ENCODE measurements around the gene ZFAND2B. TPM values are rescaled to one million over a fixed set of nuclear protein-coding genes. Genes with fewer than 3 reads are reported as not detected.
"Not testable (repeated sequence)": the region's sequence is repeated elsewhere in the genome, so short reads cannot be mapped to it uniquely, and the experiment has no call there.

Gene ZFAND2B
- total and polyA plus RNA-seq, 9 donors: 14.3 to 45.6 (median 32.1) TPM

GRCh38 chr2:219197388-219197787, 9.2 kb upstream of the ZFAND2B start:
- Histone ChIP-seq H3K4me1 (ENCODE audit: insufficient read depth) (no peaks in the 10 kb centered on the region), H3K27ac (no peak overlapping the region), H3K36me3 (no peaks in the 10 kb centered on the region), H3K9me3 (no peaks in the 10 kb centered on the region), H3K4me3 (no peak overlapping the region), H3K27me3 (no peaks in the 10 kb centered on the region)
- 78 to 90% (median 88%) methylated on average over 1 of the region's 1 CpG for WGBS, 3 donors
- intact Hi-C loops (cut with DNase I): no loop called here
- DNase-seq: no peak
- TF ChIP-seq CTCF (IDR thresholded peaks at IDR 0.05): no peak
- TF ChIP-seq POLR2A (IDR thresholded peaks at IDR 0.05): no peak
- no peak for TF ChIP-seq EP300 (IDR thresholded peaks at IDR 0.05)

GRCh38 chr2:219198974-219199373, 7.6 kb upstream of the ZFAND2B start:
- no peaks in the 10 kb centered on the region for H3K36me3 ChIP-seq
- 63 to 73% (median 66%) methylated on average over 5 of the region's 5 CpGs for WGBS, 3 donors
- no peak overlapping the region for H3K27ac ChIP-seq
- no peak for DNase-seq
- no peaks in the 10 kb centered on the region for H3K4me1 ChIP-seq (ENCODE audit: insufficient read depth)
- intact Hi-C loops (cut with DNase I): no loop called here
- TF ChIP-seq POLR2A (IDR thresholded peaks at IDR 0.05): no peak
- no peak for TF ChIP-seq CTCF (IDR thresholded peaks at IDR 0.05)
- TF ChIP-seq EP300 (IDR thresholded peaks at IDR 0.05): no peak
- H3K27me3 ChIP-seq: no peaks in the 10 kb centered on the region
- H3K4me3 ChIP-seq: no peak overlapping the region
- H3K9me3 ChIP-seq: no peaks in the 10 kb centered on the region

- intact Hi-C loops (cut with DNase I): no loop called here
- WGBS, 3 donors: 73 to 84% (median 78%) methylated on average over 12 of the region's 12 CpGs
These were observed 6.9 kb upstream of the ZFAND2B start for GRCh38 chr2:219199470-219200211.

GRCh38 chr2:219200502-219201326, 5.9 kb upstream of the ZFAND2B start:
- intact Hi-C loops (cut with DNase I); DNase-seq; H3K27me3 ChIP-seq; H3K4me1 ChIP-seq (ENCODE audit: insufficient read depth); H3K27ac ChIP-seq; H3K36me3 ChIP-seq; H3K9me3 ChIP-seq; H3K4me3 ChIP-seq: not testable (repeated sequence)
- WGBS, 3 donors: 69 to 75% (median 71%) methylated on average over 25 to 26 of the region's 26 CpGs

More at GRCh38 chr2:219199470-219200211, 6.9 kb upstream of the ZFAND2B start:
- Histone ChIP-seq H3K9me3 (no peaks in the 10 kb centered on the region), H3K27me3 (no peaks in the 10 kb centered on the region), H3K27ac (no peak overlapping the region), H3K4me1 (ENCODE audit: insufficient read depth) (no peaks in the 10 kb centered on the region), H3K4me3 (no peak overlapping the region), H3K36me3 (no peaks in the 10 kb centered on the region)
- no peak for DNase-seq
- TF ChIP-seq EP300 (IDR thresholded peaks at IDR 0.05) (no peak), CTCF (IDR thresholded peaks at IDR 0.05) (no peak), POLR2A (IDR thresholded peaks at IDR 0.05) (no peak)

GRCh38 chr2:219201331-219201730, 5.3 kb upstream of the ZFAND2B start:
- H3K36me3 ChIP-seq; H3K9me3 ChIP-seq; intact Hi-C loops (cut with DNase I); H3K4me3 ChIP-seq; H3K27me3 ChIP-seq; H3K27ac ChIP-seq; DNase-seq; H3K4me1 ChIP-seq (ENCODE audit: insufficient read depth): not testable (repeated sequence)
- 85 to 90% (median 90%) methylated on average over 20 to 21 of the region's 21 CpGs for WGBS, 3 donors
